Endothelial cell of umbilical vein (primary cell): ENCODE data around the gene WDR41. TPM values are rescaled to one million over a fixed set of nuclear protein-coding genes. Genes with fewer than 3 reads are reported as not detected.

Source experiments
- BruUV-seq: library from RNA; stranded (reverse); fragments of 400-500 nt; replicated peaks from 2 replicates; lab custom pipeline; 2021; lab: Mats Ljungman, UMichigan
- CTCF ChIA-PET: fragments of 300-600, 350-600 bp; sonication (Branson Sonifier 250); formaldehyde crosslinking; loops from one replicate; lab custom pipeline; 2021; ENCODE audit warnings: antibody characterized with exemption, inconsistent platforms; lab: Charles Lee
- POLR2A ChIA-PET: fragments of 300-600, 350-600 bp; sonication (Branson Sonifier 250); formaldehyde crosslinking; loops from one replicate; lab custom pipeline; 2021; ENCODE audit warnings: antibody characterized with exemption, inconsistent platforms; lab: Charles Lee
- DNase-seq: peaks from one replicate; pipeline ENCODE4 v3.0.0-alpha.2; 2011; ENCODE audit warnings: low read depth, low spot score
- FAIRE-seq: peaks from 2 replicates; lab custom pipeline; 2011; peaks lifted over from hg19 to GRCh38; lab: Jason Lieb, UNC
- H2AFZ ChIP-seq: 2 replicates; pipeline ENCODE4 v1.6.0; 2012; ENCODE audit warnings: low read depth, low read length, control low read depth, inconsistent platforms
- H3K27ac ChIP-seq: 2 replicates; pipeline ENCODE4 v1.5.1; 2011; ENCODE audit warnings: low read depth, mild to moderate bottlenecking, control low read depth, low read length, moderate library complexity; ENCODE audit not compliant: insufficient read depth
- H3K27me3 ChIP-seq, 2 experiments: 2 replicates each; pipeline versions ENCODE4 v1.6.0 to v1.6.1; 2011; ENCODE audit warnings: low read length in 2 of 2, mixed read lengths in 1 of 2; ENCODE audit not compliant: control insufficient read depth in 2 of 2, insufficient read depth in 2 of 2
- H3K36me3 ChIP-seq, 2 experiments: 2 replicates in 1 of 2; 3 replicates in 1 of 2; pipeline ENCODE4 v1.5.1; 2011; ENCODE audit warnings: low read length in 2 of 2, mild to moderate bottlenecking in 1 of 2, moderate library complexity in 1 of 2; ENCODE audit not compliant: control insufficient read depth in 2 of 2, insufficient read depth in 2 of 2; ENCODE audit errors: extremely low read depth in 1 of 2
- H3K4me1 ChIP-seq: 3 replicates; pipeline ENCODE4 v1.5.1; 2011; ENCODE audit warnings: mild to moderate bottlenecking, low read length; ENCODE audit not compliant: control insufficient read depth, insufficient read depth; ENCODE audit errors: extremely low read depth
- H3K4me2 ChIP-seq: 2 replicates; pipeline ENCODE4 v1.6.1; 2011; ENCODE audit warnings: low read length, control low read depth, mixed read lengths; ENCODE audit not compliant: insufficient read depth
- H3K4me3 ChIP-seq, 3 experiments: fragments of 200-600 bp in 1 of 3; sonication (generic), shearing (Covaris generic) in 1 of 3; replicated peaks in 1 of 3; 2 replicates each; pipeline ENCODE4 v1.5.1; 2011 to 2016; ENCODE audit warnings: control low read depth in 3 of 3, low read length in 3 of 3, mild to moderate bottlenecking in 2 of 3, inconsistent platforms in 1 of 3, low read depth in 1 of 3, moderate library complexity in 1 of 3; ENCODE audit not compliant: insufficient read depth in 1 of 3
- H3K79me2 ChIP-seq: 2 replicates; pipeline ENCODE4 v1.6.0; 2012; ENCODE audit warnings: low read length, inconsistent platforms; ENCODE audit not compliant: control insufficient read depth, insufficient read depth
- H3K9ac ChIP-seq: replicated peaks from 2 replicates; pipeline ENCODE3; 2011; ENCODE audit warnings: low read length, control low read depth; ENCODE audit not compliant: insufficient read depth; ENCODE audit errors: extremely low read depth
- H3K9me1 ChIP-seq: replicated peaks from 3 replicates; pipeline ENCODE4 v1.6.0; 2011; ENCODE audit warnings: mild to moderate bottlenecking, low read length; ENCODE audit not compliant: control insufficient read depth, insufficient read depth; ENCODE audit errors: extremely low read depth
- H3K9me3 ChIP-seq: replicated peaks from 2 replicates; pipeline ENCODE4 v1.5.1; 2012; ENCODE audit warnings: low read length, inconsistent platforms; ENCODE audit not compliant: control insufficient read depth, insufficient read depth
- H4K20me1 ChIP-seq: replicated peaks from 2 replicates; pipeline ENCODE3; 2011; ENCODE audit warnings: mild to moderate bottlenecking, low read length; ENCODE audit not compliant: control insufficient read depth, insufficient read depth; ENCODE audit errors: extremely low read depth
- CTCF ChIP-seq, 2 donors: IDR thresholded peaks; 1 replicate in 1 of 2; 2 replicates in 1 of 2; pipeline ENCODE4 v1.5.1; 2011; ENCODE audit warnings: low read length in 2 of 2, mild to moderate bottlenecking in 2 of 2, moderate library complexity in 2 of 2, control low read depth in 1 of 2, inconsistent platforms in 1 of 2, low read depth in 1 of 2; ENCODE audit not compliant: insufficient read depth in 1 of 2; ENCODE audit errors: extremely low read depth in 1 of 2
- EZH2 ChIP-seq: IDR thresholded peaks from 2 replicates; pipeline ENCODE4 v1.6.1; 2012; ENCODE audit warnings: borderline replicate concordance, low read depth, mild to moderate bottlenecking, moderate library complexity, low read length, inconsistent platforms; ENCODE audit not compliant: severe bottlenecking
- FOS ChIP-seq: IDR thresholded peaks from 2 replicates; pipeline ENCODE4 v1.6.1; 2011; ENCODE audit warnings: mild to moderate bottlenecking, low read length, moderate library complexity, borderline replicate concordance; ENCODE audit not compliant: insufficient read depth
- GATA2 ChIP-seq: IDR thresholded peaks from 2 replicates; pipeline ENCODE4 v1.7.0; 2011; ENCODE audit warnings: low read depth, mild to moderate bottlenecking, moderate library complexity, mixed read lengths, low read length; ENCODE audit not compliant: insufficient read length, insufficient read depth
- JUN ChIP-seq: IDR thresholded peaks from 2 replicates; pipeline ENCODE4 v1.6.1; 2011; ENCODE audit warnings: borderline replicate concordance, low read depth; ENCODE audit not compliant: insufficient read length, insufficient read depth
- MAX ChIP-seq: IDR thresholded peaks from 2 replicates; pipeline ENCODE4 v1.6.1; 2011; ENCODE audit not compliant: insufficient read depth, insufficient read length
- MYC ChIP-seq: IDR thresholded peaks from one replicate; pipeline ENCODE4 v1.6.1; 2011; ENCODE audit warnings: mild to moderate bottlenecking, low read depth, low read length
- POLR2A ChIP-seq: IDR thresholded peaks from 2 replicates; pipeline ENCODE4 v1.6.1; 2012; ENCODE audit warnings: low read depth, mild to moderate bottlenecking, control low read depth, low read length
- POLR2AphosphoS5 ChIP-seq: IDR thresholded peaks from 2 replicates; pipeline ENCODE4 v1.6.1; 2012; ENCODE audit warnings: low read depth, mild to moderate bottlenecking, control low read depth, low read length, moderate library complexity; ENCODE audit not compliant: insufficient read depth
- dilution Hi-C: fragments of 300-500 bp; cut with MboI; formaldehyde crosslinking; loops from one replicate; pipeline ENCODE4 v1.15.0; 2019; ENCODE audit warnings: low sequenced_read_pairs; ENCODE audit not compliant: extremely low pct_ligation_motif_present
- intact Hi-C: fragments of 100-400 bp; cut with micrococcal nuclease; formaldehyde crosslinking; loops from one replicate; pipeline ENCODE4 v1.10.0; 2022
- polyA plus RNA-seq, 4 experiments: library from polyadenylated mRNA; depleted of rRNA in 3 of 4; stranded (reverse) in 3 of 4; unstranded in 1 of 4; fragments of >200 nt; gene quantifications; 2 replicates each; pipeline versions ENCODE4 v1.2.1 to v1.2.3, GENCODE V29; 2011 to 2012; ENCODE audit warnings: missing spikeins in 1 of 4
- total RNA-seq: library from RNA; stranded (reverse); gene quantifications from 2 replicates; pipeline ENCODE4 v1.2.3, GENCODE V29; 2021

WDR41 gene
- total and polyA plus RNA-seq, 2 donors (not counting 3 experiments of a cell fraction or from before 2014, with no cell fraction given) = 10.2 to 33.6 TPM

- ChIA-PET CTCF (no interaction called here), POLR2A (no interaction called here)
- Histone ChIP-seq H3K79me2 (no peaks in the 10 kb centered on the region), H3K36me3 (no peaks in the 10 kb centered on the region), H3K9me1 (no peaks in the 10 kb centered on the region), H3K4me3 (no peak overlapping the region), H3K27ac (no peak overlapping the region), H3K4me1 (no peaks in the 10 kb centered on the region), H4K20me1 (no peaks in the 10 kb centered on the region), H3K27me3 (no peaks in the 10 kb centered on the region), H3K4me2 (no peak overlapping the region), H2AFZ (no peak overlapping the region), H3K9ac (no peak overlapping the region), H3K9me3 (no peaks in the 10 kb centered on the region)
- intact Hi-C loops (no loop called here), dilution Hi-C loops (no loop called here)
- no peak for FAIRE-seq
- DNase-seq = no peak
- TF ChIP-seq GATA2 = no peak
- no peak for TF ChIP-seq POLR2AphosphoS5
- TF ChIP-seq EZH2 = no peak
- TF ChIP-seq CTCF (IDR thresholded peaks at IDR 0.05; ENCODE audit: extremely low read depth in 1 of 2, insufficient read depth in 1 of 2, low read depth in 1 of 2, low read length in 2 of 2) = no peak
- TF ChIP-seq POLR2A = no peak
- no peak for TF ChIP-seq MYC
- TF ChIP-seq FOS = no peak
- no peak for TF ChIP-seq JUN
- no peak for TF ChIP-seq MAX
- BruUV-seq = no TSS peak
These were observed 101.9 kb downstream of the WDR41 start for GRCh38 chr5:77390221-77390620.
